ENCODE results near the gene C2orf76. TPM values are rescaled to one million over a fixed set of nuclear protein-coding genes. Genes with fewer than 3 reads are reported as not detected.
A peak's percentile ranks its signal among the peaks of the same experiment; 100 is the strongest.
"Not testable (repeated sequence)": the region's sequence is repeated elsewhere in the genome, so short reads cannot be mapped to it uniquely, and the experiment has no call there.

Gene C2orf76
- total and polyA plus RNA-seq, 4 experiments from 2014 or later = 8.8 to 28.0 (median 14.6) TPM

DNA sequence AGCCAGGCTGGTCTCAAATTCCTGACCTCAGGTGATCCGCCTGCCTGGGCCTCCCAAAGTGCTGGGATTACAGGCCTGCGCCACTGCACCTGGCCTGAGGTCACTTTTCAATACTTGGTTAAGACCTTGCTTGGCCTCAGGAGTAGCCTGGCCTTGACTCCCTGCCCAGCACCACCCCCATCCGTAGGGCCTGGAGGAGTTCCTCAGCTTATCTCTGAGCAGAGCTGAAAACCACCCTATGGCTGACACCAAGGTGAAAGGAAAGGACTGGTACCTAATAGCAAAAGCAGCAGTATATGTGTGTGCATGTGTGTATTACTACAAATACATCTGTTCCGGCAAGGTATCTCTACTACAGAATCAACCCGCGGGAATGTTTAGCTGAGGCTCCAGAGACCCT, 87.0 kb downstream of the C2orf76 start:
- no peak overlapping the region for H3K27ac Mint-ChIP-seq
- H3K27me3 ChIP-seq (ENCODE audit: insufficient read depth, low read length) = no peaks in the 10 kb centered on the region
- H3K36me3 Mint-ChIP-seq = no peaks in the 10 kb centered on the region
- intact Hi-C loops (cut with micrococcal nuclease) = no loop called here
- no peak overlapping the region for H3K27ac ChIP-seq (ENCODE audit: low read depth, low read length)
- no peaks in the 10 kb centered on the region for H3K36me3 ChIP-seq (ENCODE audit: insufficient read depth, low read length)
- H3K27me3 Mint-ChIP-seq = no peaks in the 10 kb centered on the region
- H3K4me1 Mint-ChIP-seq = no peaks in the 10 kb centered on the region
- peaks cover 0 to 2% (median 0%) of the 10 kb centered on the region in 8 donors for H3K9me3 Mint-ChIP-seq
- no peak overlapping the region for H3K4me3 Mint-ChIP-seq
- H3K4me1 ChIP-seq (ENCODE audit: insufficient read depth, low read length) = no peaks in the 10 kb centered on the region
- no peak overlapping the region for H3K4me3 ChIP-seq (ENCODE audit: low read length in 2 of 2)
- ChIA-PET POLR2A (ENCODE audit: partially characterized antibody) (no interaction called here), CTCF (ENCODE audit: partially characterized antibody) (no interaction called here)
- H3K9me3 ChIP-seq (ENCODE audit: control insufficient read depth in 1 of 2, low read length in 2 of 2) = no peaks in the 10 kb centered on the region
- DNase-seq = no peak

DNA sequence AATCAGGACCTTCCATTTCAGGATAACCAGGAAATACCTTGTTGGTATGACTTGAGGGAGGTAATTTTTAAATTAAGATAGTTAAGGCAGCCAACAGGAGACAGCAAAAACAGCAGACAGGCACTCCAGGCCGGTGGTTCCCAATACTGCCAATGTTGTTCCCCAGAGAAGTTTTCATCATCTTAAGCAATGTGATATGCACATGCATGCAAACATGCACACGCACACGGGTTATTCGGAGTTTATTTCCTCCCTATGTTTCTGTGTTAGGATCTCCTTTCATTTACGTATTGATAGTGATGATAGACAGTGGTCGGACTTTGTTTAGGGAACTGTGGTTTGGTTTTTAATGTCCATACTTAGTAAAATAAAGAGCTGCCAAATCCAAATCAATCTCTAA, 87.7 kb downstream of the C2orf76 start:
- H3K27ac ChIP-seq (ENCODE audit: low read depth, low read length) = no peak overlapping the region
- no peaks in the 10 kb centered on the region for H3K36me3 Mint-ChIP-seq
- H3K27me3 Mint-ChIP-seq = no peaks in the 10 kb centered on the region
- ChIA-PET POLR2A (ENCODE audit: partially characterized antibody) (no interaction called here), CTCF (ENCODE audit: partially characterized antibody) (no interaction called here)
- no peaks in the 10 kb centered on the region for H3K27me3 ChIP-seq (ENCODE audit: insufficient read depth, low read length)
- no peak for DNase-seq
- H3K4me1 ChIP-seq (ENCODE audit: insufficient read depth, low read length) = no peaks in the 10 kb centered on the region
- H3K4me3 ChIP-seq (ENCODE audit: low read length in 2 of 2) = no peak overlapping the region
- no peak overlapping the region for H3K27ac Mint-ChIP-seq
- H3K4me3 Mint-ChIP-seq = no peak overlapping the region
- intact Hi-C loops (cut with micrococcal nuclease) = no loop called here
- H3K9me3 Mint-ChIP-seq = peaks cover 0 to 2% (median 0%) of the 10 kb centered on the region in 8 donors
- H3K4me1 Mint-ChIP-seq = no peaks in the 10 kb centered on the region
- no peaks in the 10 kb centered on the region for H3K9me3 ChIP-seq (ENCODE audit: control insufficient read depth in 1 of 2, low read length in 2 of 2)
- H3K36me3 ChIP-seq (ENCODE audit: insufficient read depth, low read length) = no peaks in the 10 kb centered on the region

DNA sequence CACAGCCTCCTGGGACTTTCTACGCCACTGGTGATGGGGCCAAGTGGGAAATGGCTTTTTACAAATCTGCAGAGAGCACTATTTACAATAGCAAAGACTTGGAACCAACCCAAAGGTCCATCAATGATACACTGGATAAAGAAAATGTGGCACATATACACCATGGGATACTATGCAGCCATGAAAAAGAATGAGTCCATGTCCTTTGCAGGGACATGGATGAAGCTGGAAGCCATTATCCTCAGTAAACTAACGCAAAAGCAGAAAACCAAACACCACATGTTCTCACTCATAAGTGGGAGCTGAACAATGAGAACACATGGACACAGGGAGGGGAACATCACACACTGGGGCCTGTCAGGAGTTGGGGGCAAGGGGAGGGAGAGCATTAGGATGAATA, 88.2 kb downstream of the C2orf76 start:
- H3K9me3 ChIP-seq (ENCODE audit: control insufficient read depth in 1 of 2, low read length in 2 of 2); H3K4me1 Mint-ChIP-seq; H3K4me3 ChIP-seq (ENCODE audit: low read length in 2 of 2); DNase-seq; POLR2A ChIA-PET (ENCODE audit: partially characterized antibody); CTCF ChIA-PET (ENCODE audit: partially characterized antibody); H3K27ac ChIP-seq (ENCODE audit: low read depth, low read length); intact Hi-C loops (cut with micrococcal nuclease); H3K27me3 ChIP-seq (ENCODE audit: insufficient read depth, low read length); H3K36me3 Mint-ChIP-seq; H3K36me3 ChIP-seq (ENCODE audit: insufficient read depth, low read length); H3K27me3 Mint-ChIP-seq; H3K4me3 Mint-ChIP-seq; H3K9me3 Mint-ChIP-seq; H3K4me1 ChIP-seq (ENCODE audit: insufficient read depth, low read length); H3K27ac Mint-ChIP-seq: not testable (repeated sequence)

DNA sequence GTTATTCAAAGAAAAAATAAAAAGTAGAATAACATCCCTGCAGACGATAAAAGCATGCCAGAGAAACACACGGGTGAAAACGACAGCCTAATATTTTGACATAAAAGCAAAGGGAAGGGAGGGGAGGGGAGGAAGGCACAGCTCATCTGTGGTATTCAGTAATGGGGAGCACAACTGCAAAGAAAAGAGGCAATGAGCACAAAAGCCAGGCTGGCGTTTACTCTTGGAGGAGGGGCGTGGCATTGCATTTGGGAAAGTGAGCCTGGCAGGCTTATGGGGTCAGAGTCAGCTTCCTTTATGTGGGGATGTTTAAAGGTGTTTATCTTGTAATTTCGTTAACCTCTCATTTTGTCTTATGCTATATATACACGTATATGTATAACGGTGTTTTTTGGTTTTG, 89.8 kb downstream of the C2orf76 start:
- no peaks in the 10 kb centered on the region for H3K27me3 Mint-ChIP-seq
- Histone ChIP-seq H3K4me1 (ENCODE audit: insufficient read depth, low read length) (no peaks in the 10 kb centered on the region), H3K27ac (ENCODE audit: low read depth, low read length) (no peak overlapping the region), H3K36me3 (ENCODE audit: insufficient read depth, low read length) (no peaks in the 10 kb centered on the region), H3K27me3 (ENCODE audit: insufficient read depth, low read length) (no peaks in the 10 kb centered on the region), H3K9me3 (ENCODE audit: control insufficient read depth in 1 of 2, low read length in 2 of 2) (no peaks in the 10 kb centered on the region), H3K4me3 (ENCODE audit: low read length in 2 of 2) (no peak overlapping the region)
- H3K27ac Mint-ChIP-seq = no peak overlapping the region
- peaks cover 0 to 4% (median 0%) of the 10 kb centered on the region in 8 donors for H3K9me3 Mint-ChIP-seq
- no peak for DNase-seq
- intact Hi-C loops (cut with micrococcal nuclease) = no loop called here
- POLR2A ChIA-PET (ENCODE audit: partially characterized antibody) = no interaction called here
- CTCF ChIA-PET (ENCODE audit: partially characterized antibody) = no interaction called here
- H3K4me1 Mint-ChIP-seq = no peaks in the 10 kb centered on the region
- no peaks in the 10 kb centered on the region for H3K36me3 Mint-ChIP-seq
- no peak overlapping the region for H3K4me3 Mint-ChIP-seq

DNA sequence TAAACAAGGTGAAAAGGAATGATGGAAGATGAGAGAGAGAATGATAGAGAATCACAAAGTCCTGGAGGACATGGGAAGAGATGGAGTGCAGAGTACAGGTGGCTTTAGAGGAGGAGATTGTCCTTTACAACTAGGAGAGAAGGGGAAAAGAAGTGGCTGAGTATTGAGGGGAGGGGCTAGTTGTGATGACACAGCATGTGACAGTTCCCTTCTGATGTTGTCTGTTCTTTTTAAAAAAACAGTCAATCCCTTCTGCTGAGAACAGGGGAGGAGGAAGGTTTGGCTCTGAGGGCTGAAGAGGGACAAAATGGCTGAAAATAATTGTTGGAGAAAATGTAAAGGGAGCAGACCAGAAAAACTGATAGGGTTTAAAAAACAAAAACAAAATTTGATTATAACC, 99.0 kb downstream of the C2orf76 start:
- H3K36me3 Mint-ChIP-seq = no peaks in the 10 kb centered on the region
- peaks cover 2 to 4% of the 10 kb centered on the region in 2 donors for H3K27me3 Mint-ChIP-seq
- no peak overlapping the region for H3K27ac Mint-ChIP-seq
- no peak overlapping the region for H3K4me3 Mint-ChIP-seq
- DNase-seq = no peak
- ChIA-PET CTCF (ENCODE audit: partially characterized antibody) (no interaction called here), POLR2A (ENCODE audit: partially characterized antibody) (no interaction called here)
- Histone ChIP-seq H3K36me3 (ENCODE audit: insufficient read depth, low read length) (no peaks in the 10 kb centered on the region), H3K4me1 (ENCODE audit: insufficient read depth, low read length) (no peaks in the 10 kb centered on the region), H3K27me3 (ENCODE audit: insufficient read depth, low read length) (no peaks in the 10 kb centered on the region), H3K9me3 (ENCODE audit: control insufficient read depth in 1 of 2, low read length in 2 of 2) (no peaks in the 10 kb centered on the region), H3K4me3 (ENCODE audit: low read length in 2 of 2) (no peak overlapping the region), H3K27ac (ENCODE audit: low read depth, low read length) (no peak overlapping the region)
- peaks cover 0 to 3% (median 0%) of the 10 kb centered on the region in 8 donors for H3K9me3 Mint-ChIP-seq
- H3K4me1 Mint-ChIP-seq = no peaks in the 10 kb centered on the region
- intact Hi-C loops (cut with micrococcal nuclease) = loop anchor here (10.0 kb wide), 2 partner anchors 383 to 1223 kb away; no protein-coding TSS in a partner anchor

DNA sequence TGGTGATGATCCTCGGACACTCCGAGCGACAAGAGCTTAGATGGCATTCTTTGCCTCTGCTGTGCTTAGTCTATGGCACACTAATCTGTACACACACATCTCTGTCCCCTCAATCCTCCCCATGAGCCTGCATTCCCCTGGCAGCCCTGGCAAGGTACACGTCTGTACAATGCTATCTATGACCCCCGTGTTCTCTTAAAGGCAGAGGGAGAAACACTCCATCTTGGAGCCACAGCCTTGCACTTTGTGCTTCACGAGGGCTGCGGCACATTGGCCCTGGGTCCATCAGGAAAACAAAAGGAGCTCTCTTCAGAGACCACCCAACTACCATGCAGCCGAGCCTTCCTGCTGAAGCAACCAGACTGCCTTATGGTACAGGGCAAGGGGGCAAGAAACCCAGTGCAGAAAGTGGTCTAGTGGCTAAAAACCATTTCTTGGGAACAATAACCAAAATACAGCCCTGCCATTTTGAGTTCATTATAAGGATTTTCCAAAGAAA, 100.5 kb downstream of the C2orf76 start:
- CTCF ChIA-PET (ENCODE audit: partially characterized antibody) = interaction anchor here (0.9 to 2.8 kb wide), 4 partner anchors 9 to 1219 kb away, joined by 3 to 6 read pairs (median 4); no protein-coding TSS in a partner anchor
- Mint-ChIP-seq H3K4me3 (no peak overlapping the region), H3K27me3 (peaks cover 2 to 4% of the 10 kb centered on the region in 2 donors), H3K27ac (peak overlapping the region in 1 of 7 donors; percentile 8), H3K4me1 (no peaks in the 10 kb centered on the region), H3K36me3 (no peaks in the 10 kb centered on the region), H3K9me3 (peaks cover 0 to 2% (median 0%) of the 10 kb centered on the region in 8 donors)
- DNase-seq = no peak
- Histone ChIP-seq H3K4me3 (ENCODE audit: low read length in 2 of 2) (no peak overlapping the region), H3K27ac (ENCODE audit: low read depth, low read length) (no peak overlapping the region), H3K4me1 (ENCODE audit: insufficient read depth, low read length) (no peaks in the 10 kb centered on the region), H3K36me3 (ENCODE audit: insufficient read depth, low read length) (no peaks in the 10 kb centered on the region), H3K9me3 (ENCODE audit: control insufficient read depth in 1 of 2, low read length in 2 of 2) (no peaks in the 10 kb centered on the region), H3K27me3 (ENCODE audit: insufficient read depth, low read length) (no peaks in the 10 kb centered on the region)
- POLR2A ChIA-PET (ENCODE audit: partially characterized antibody) = no interaction called here
- intact Hi-C loops (cut with micrococcal nuclease) = loop anchor here (10.0 kb wide), 2 partner anchors 381 to 1221 kb away; no protein-coding TSS in a partner anchor

DNA sequence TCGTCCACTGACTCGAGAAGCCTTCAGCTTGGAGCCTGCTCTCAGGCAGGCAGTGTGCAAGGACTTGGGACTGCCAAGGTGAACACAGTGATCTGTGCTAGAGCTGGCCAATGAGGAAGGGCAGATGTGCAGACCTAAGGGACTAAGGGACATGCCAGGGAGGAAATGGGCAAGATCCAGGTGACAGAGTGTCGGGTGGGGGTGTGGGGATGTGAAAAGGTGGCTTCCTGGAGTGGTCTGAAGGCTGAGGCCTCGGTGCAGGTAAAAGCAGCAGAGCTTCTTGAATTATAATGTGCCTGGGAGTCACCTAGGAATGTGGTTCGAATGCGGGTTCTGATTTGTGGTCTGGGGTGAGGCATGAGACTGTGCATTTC, 101.0 kb downstream of the C2orf76 start:
- Histone ChIP-seq H3K36me3 (ENCODE audit: insufficient read depth, low read length) (no peaks in the 10 kb centered on the region), H3K27ac (ENCODE audit: low read depth, low read length) (no peak overlapping the region), H3K4me1 (ENCODE audit: insufficient read depth, low read length) (no peaks in the 10 kb centered on the region), H3K4me3 (ENCODE audit: low read length in 2 of 2) (no peak overlapping the region), H3K9me3 (ENCODE audit: control insufficient read depth in 1 of 2, low read length in 2 of 2) (no peaks in the 10 kb centered on the region), H3K27me3 (ENCODE audit: insufficient read depth, low read length) (no peaks in the 10 kb centered on the region)
- Mint-ChIP-seq H3K4me3 (no peak overlapping the region), H3K36me3 (no peaks in the 10 kb centered on the region), H3K27ac (peak overlapping the region in 1 of 7 donors; percentile 8), H3K27me3 (peaks cover 2 to 4% of the 10 kb centered on the region in 2 donors), H3K9me3 (peaks cover 0 to 2% (median 0%) of the 10 kb centered on the region in 8 donors), H3K4me1 (no peaks in the 10 kb centered on the region)
- CTCF ChIA-PET (ENCODE audit: partially characterized antibody) = interaction anchor here (0.9 to 2.8 kb wide), 4 partner anchors 10 to 1219 kb away, joined by 3 to 6 read pairs (median 4); no protein-coding TSS in a partner anchor
- intact Hi-C loops (cut with micrococcal nuclease) = loop anchor here (10.0 kb wide), 2 partner anchors 381 to 1221 kb away; no protein-coding TSS in a partner anchor
- POLR2A ChIA-PET (ENCODE audit: partially characterized antibody) = no interaction called here
- DNase-seq = no peak
